ENCODE data around the gene NME1.

Gene NME1

GRCh38 chr17:51185763-51186332, 32.5 kb downstream of the NME1 start:
- no peak for TF ChIP-seq FOXP2 (optimal IDR thresholded peaks at IDR 0.05; ENCODE audit: borderline replicate concordance, extremely low read depth, extremely low read length, insufficient read depth)
- no peak for TF ChIP-seq TAF1 (IDR thresholded peaks at IDR 0.05; ENCODE audit: borderline replicate concordance, insufficient read depth, low read length)
- no peak for TF ChIP-seq REST (IDR thresholded peaks at IDR 0.05; ENCODE audit: insufficient read depth in 1 of 2, low read depth in 2 of 2, low read length in 2 of 2)
- TF ChIP-seq POLR2AphosphoS5 (IDR thresholded peaks at IDR 0.05; ENCODE audit: low read depth, low read length) = no peak
- TF ChIP-seq SIN3A (IDR thresholded peaks at IDR 0.05; ENCODE audit: borderline replicate concordance, insufficient read depth, low read length) = no peak

DNA sequence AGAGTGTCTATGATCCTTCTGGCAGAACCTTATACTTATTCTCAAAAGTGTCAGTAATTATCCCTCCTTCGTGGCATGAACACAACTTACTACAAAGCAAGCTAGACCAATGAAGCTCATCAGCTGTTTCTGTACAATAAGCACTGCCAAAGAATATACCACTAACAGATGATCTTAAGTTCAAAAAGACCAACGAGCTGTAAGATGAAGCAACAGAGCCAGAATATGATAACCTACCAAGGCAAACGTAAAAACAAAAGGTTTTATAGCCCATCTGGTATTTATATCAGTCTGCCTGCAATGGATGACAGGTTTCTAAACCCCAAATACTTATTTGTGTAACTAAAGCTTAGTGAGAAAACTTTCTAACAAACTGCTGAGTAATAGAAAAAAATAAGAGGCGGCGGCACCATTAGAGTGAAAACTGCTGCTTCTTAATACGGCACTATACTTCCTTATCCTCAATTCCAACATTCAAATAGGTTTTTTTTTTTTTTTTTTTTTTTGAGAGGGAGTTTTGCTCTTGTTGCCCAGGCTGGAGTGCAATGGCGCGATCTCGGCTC, 35.0 kb downstream of the NME1 start:
- no peak for TF ChIP-seq TAF1 (IDR thresholded peaks at IDR 0.05; ENCODE audit: borderline replicate concordance, insufficient read depth, low read length)
- no peak for TF ChIP-seq POLR2AphosphoS5 (IDR thresholded peaks at IDR 0.05; ENCODE audit: low read depth, low read length)
- no peak for TF ChIP-seq FOXP2 (optimal IDR thresholded peaks at IDR 0.05; ENCODE audit: borderline replicate concordance, extremely low read depth, extremely low read length, insufficient read depth)
- TF ChIP-seq SIN3A (IDR thresholded peaks at IDR 0.05; ENCODE audit: borderline replicate concordance, insufficient read depth, low read length) = no peak
- no peak for TF ChIP-seq REST (IDR thresholded peaks at IDR 0.05; ENCODE audit: insufficient read depth in 1 of 2, low read depth in 2 of 2, low read length in 2 of 2)

GRCh38 chr17:51189162-51189561, 35.8 kb downstream of the NME1 start:
- no peak for TF ChIP-seq TAF1 (IDR thresholded peaks at IDR 0.05; ENCODE audit: borderline replicate concordance, insufficient read depth, low read length)
- TF ChIP-seq REST (IDR thresholded peaks at IDR 0.05; ENCODE audit: insufficient read depth in 1 of 2, low read depth in 2 of 2, low read length in 2 of 2) = no peak
- TF ChIP-seq FOXP2 (optimal IDR thresholded peaks at IDR 0.05; ENCODE audit: borderline replicate concordance, extremely low read depth, extremely low read length, insufficient read depth) = no peak
- TF ChIP-seq POLR2AphosphoS5 (IDR thresholded peaks at IDR 0.05; ENCODE audit: low read depth, low read length) = no peak

GRCh38 chr17:51189628-51190027, 36.3 kb downstream of the NME1 start:
- TF ChIP-seq REST (IDR thresholded peaks at IDR 0.05; ENCODE audit: insufficient read depth in 1 of 2, low read depth in 2 of 2, low read length in 2 of 2) = no peak
- TF ChIP-seq FOXP2 (optimal IDR thresholded peaks at IDR 0.05; ENCODE audit: borderline replicate concordance, extremely low read depth, extremely low read length, insufficient read depth) = no peak

- TF ChIP-seq REST (IDR thresholded peaks at IDR 0.05; ENCODE audit: insufficient read depth in 1 of 2, low read depth in 2 of 2, low read length in 2 of 2) = no peak
- no peak for TF ChIP-seq SIN3A (IDR thresholded peaks at IDR 0.05; ENCODE audit: borderline replicate concordance, insufficient read depth, low read length)
- TF ChIP-seq FOXP2 (optimal IDR thresholded peaks at IDR 0.05; ENCODE audit: borderline replicate concordance, extremely low read depth, extremely low read length, insufficient read depth) = no peak
- TF ChIP-seq POLR2AphosphoS5 (IDR thresholded peaks at IDR 0.05; ENCODE audit: low read depth, low read length) = no peak
- no peak for TF ChIP-seq TAF1 (IDR thresholded peaks at IDR 0.05; ENCODE audit: borderline replicate concordance, insufficient read depth, low read length)
Measured at GRCh38 chr17:51191895-51192294, 38.5 kb downstream of the NME1 start.
